Activated CD4-positive, alpha-beta memory T cell treated with anti-CD3 and anti-CD28 coated beads for 36 hours (primary cell): Measurements from ENCODE around the gene HLA-DQA1. TPM values are rescaled to one million over a fixed set of nuclear protein-coding genes. Genes with fewer than 3 reads are reported as not detected.
A peak's percentile ranks its signal among the peaks of the same experiment; 100 is the strongest.
"Not testable (repeated sequence)": the region's sequence is repeated elsewhere in the genome, so short reads cannot be mapped to it uniquely, and the experiment has no call there.

Experiments
- CTCF ChIA-PET: fragments of 350-600 bp; sonication (Branson Sonifier 250); formaldehyde crosslinking; loops from one replicate; lab custom pipeline; 2021; ENCODE audit warnings: antibody characterized with exemption, inconsistent platforms; lab: Charles Lee
- POLR2A ChIA-PET: fragments of 350-600 bp; sonication (Branson Sonifier 250); formaldehyde crosslinking; loops from one replicate; lab custom pipeline; 2021; ENCODE audit warnings: antibody characterized with exemption; lab: Charles Lee
- DNase-seq: peaks from one replicate; pipeline ENCODE4 v3.0.0-alpha.2; 2020
- H3K27ac Mint-ChIP-seq: one replicate; pipeline ENCODE4 v1.8.0; 2021; ENCODE audit warnings: mixed read lengths
- H3K27me3 Mint-ChIP-seq: one replicate; pipeline ENCODE4 v1.8.0; 2021; ENCODE audit warnings: mixed read lengths
- H3K36me3 Mint-ChIP-seq: one replicate; pipeline ENCODE4 v1.8.0; 2021; ENCODE audit warnings: mixed read lengths
- H3K4me1 Mint-ChIP-seq: one replicate; pipeline ENCODE4 v1.8.0; 2021; ENCODE audit warnings: low read depth, mixed read lengths
- H3K4me3 Mint-ChIP-seq: one replicate; pipeline ENCODE4 v1.8.0; 2021; ENCODE audit warnings: mild to moderate bottlenecking, mixed read lengths
- H3K9me3 Mint-ChIP-seq: one replicate; pipeline ENCODE4 v1.8.0; 2021; ENCODE audit warnings: mixed read lengths
- intact Hi-C: fragments of 100-400 bp; cut with micrococcal nuclease; formaldehyde crosslinking; loops from one replicate; pipeline ENCODE4 v1.15.1; 2023
- total RNA-seq, 2 experiments: library from RNA; stranded (reverse); gene quantifications; one replicate each; pipeline ENCODE4 v1.2.3, GENCODE V29; 2021

HLA-DQA1 gene
- total RNA-seq: 1 to 10 TPM in 1 of 2 experiments, under 1 TPM in 1; 0.97 to 1.4 TPM

- Mint-ChIP-seq H3K27me3 (no peaks in the 10 kb centered on the region), H3K27ac (no peak within 1 kb of the TSS), H3K9me3 (no peaks in the 10 kb centered on the region), H3K4me1 (peaks cover 11% of the 10 kb centered on the region), H3K4me3 (no peak within 1 kb of the TSS), H3K36me3 (no peaks in the 10 kb centered on the region)
- CTCF ChIA-PET: interaction anchor here (1.0 kb wide), 1 partner anchor 21 kb away, joined by 3 read pairs; no protein-coding TSS in a partner anchor
- intact Hi-C loops: no loop called here
- no peak for DNase-seq
- POLR2A ChIA-PET: no interaction called here
Measured at GRCh38 chr6:32637219-32637880, at the start of gene HLA-DQA1. Gene HLA-DQA1 (plus strand): TSS chr6:32637406. CDS start chr6:32637459, 53 bp downstream.

- H3K36me3 Mint-ChIP-seq: no peaks in the 10 kb centered on the region
- ChIA-PET POLR2A (no interaction called here), CTCF (no interaction called here)
- no peak overlapping the region for H3K27ac Mint-ChIP-seq
- H3K9me3 Mint-ChIP-seq: no peaks in the 10 kb centered on the region
- intact Hi-C loops: no loop called here
- H3K4me3 Mint-ChIP-seq: peak overlapping the region; percentile 5
- H3K27me3 Mint-ChIP-seq: peaks cover 3% of the 10 kb centered on the region
- no peak for DNase-seq
- H3K4me1 Mint-ChIP-seq: peaks cover 2% of the 10 kb centered on the region
Measured at GRCh38 chr6:32588156-32588555, 49.0 kb upstream of the HLA-DQA1 start.

- H3K27ac Mint-ChIP-seq: no peak within 1 kb of the TSS
- POLR2A ChIA-PET: no interaction called here
- intact Hi-C loops: no loop called here
- DNase-seq: peak; percentile 15
- H3K9me3 Mint-ChIP-seq: no peaks in the 10 kb centered on the region
- CTCF ChIA-PET: interaction anchor here (1.0 kb wide), 1 partner anchor 32 kb away, joined by 3 read pairs; no protein-coding TSS in a partner anchor
- H3K27me3 Mint-ChIP-seq: peaks cover 3% of the 10 kb centered on the region
- H3K4me1 Mint-ChIP-seq: peaks cover 2% of the 10 kb centered on the region
- H3K36me3 Mint-ChIP-seq: no peaks in the 10 kb centered on the region
- peak within 1 kb of the TSS; percentile 57 for H3K4me3 Mint-ChIP-seq
Measured at GRCh38 chr6:32589596-32590449, 47.4 kb upstream of the HLA-DQA1 start, which contains the start of gene HLA-DRB1. Gene HLA-DRB1 (minus strand): TSS chr6:32589848. CDS start chr6:32589742, 106 bp downstream.

- H3K27ac Mint-ChIP-seq, H3K4me1 Mint-ChIP-seq, DNase-seq, intact Hi-C loops, H3K9me3 Mint-ChIP-seq, H3K27me3 Mint-ChIP-seq, POLR2A ChIA-PET, CTCF ChIA-PET, H3K4me3 Mint-ChIP-seq, H3K36me3 Mint-ChIP-seq: not testable (repeated sequence)
Measured at GRCh38 chr6:32590713-32591112, 46.5 kb upstream of the HLA-DQA1 start.

GRCh38 chr6:32597024-32597423 is 40.2 kb upstream of the HLA-DQA1 start:
- intact Hi-C loops: no loop called here
- H3K4me3 Mint-ChIP-seq: no peak overlapping the region
- H3K27ac Mint-ChIP-seq: no peak overlapping the region
- ChIA-PET POLR2A (interaction anchor here (0.6 kb wide), 1 partner anchor 499 kb away, joined by 4 read pairs; no protein-coding TSS in a partner anchor), CTCF (no interaction called here)
- H3K36me3 Mint-ChIP-seq: no peaks in the 10 kb centered on the region
- no peak for DNase-seq
- no peaks in the 10 kb centered on the region for H3K27me3 Mint-ChIP-seq
- H3K9me3 Mint-ChIP-seq: no peaks in the 10 kb centered on the region
- no peaks in the 10 kb centered on the region for H3K4me1 Mint-ChIP-seq

GRCh38 chr6:32602383-32602782 is 34.8 kb upstream of the HLA-DQA1 start:
- Mint-ChIP-seq H3K4me1 (peaks cover 12% of the 10 kb centered on the region), H3K4me3 (no peak overlapping the region), H3K36me3 (no peaks in the 10 kb centered on the region), H3K27me3 (no peaks in the 10 kb centered on the region), H3K9me3 (no peaks in the 10 kb centered on the region), H3K27ac (no peak overlapping the region)
- intact Hi-C loops: no loop called here
- ChIA-PET CTCF (no interaction called here), POLR2A (no interaction called here)
- no peak for DNase-seq

GRCh38 chr6:32603222-32603621 is 34.0 kb upstream of the HLA-DQA1 start:
- intact Hi-C loops: no loop called here
- CTCF ChIA-PET: no interaction called here

GRCh38 chr6:32603888-32604287 is 33.3 kb upstream of the HLA-DQA1 start:
- Mint-ChIP-seq H3K4me3 (no peak overlapping the region), H3K27me3 (no peaks in the 10 kb centered on the region), H3K36me3 (no peaks in the 10 kb centered on the region), H3K9me3 (no peaks in the 10 kb centered on the region), H3K4me1 (peaks cover 18% of the 10 kb centered on the region), H3K27ac (no peak overlapping the region)
- intact Hi-C loops: no loop called here
- DNase-seq: no peak
- POLR2A ChIA-PET: interaction anchor here (0.6 kb wide), 2 partner anchors 18 to 500 kb away, joined by 4 to 6 read pairs; no protein-coding TSS in a partner anchor
- CTCF ChIA-PET: no interaction called here

More at GRCh38 chr6:32603222-32603621, 34.0 kb upstream of the HLA-DQA1 start:
- POLR2A ChIA-PET: no interaction called here
- no peaks in the 10 kb centered on the region for H3K27me3 Mint-ChIP-seq
- H3K4me1 Mint-ChIP-seq: peaks cover 15% of the 10 kb centered on the region
- no peak for DNase-seq
- H3K9me3 Mint-ChIP-seq: no peaks in the 10 kb centered on the region
- no peak overlapping the region for H3K4me3 Mint-ChIP-seq
- H3K27ac Mint-ChIP-seq: no peak overlapping the region
- no peaks in the 10 kb centered on the region for H3K36me3 Mint-ChIP-seq

GRCh38 chr6:32604434-32604877 is 32.8 kb upstream of the HLA-DQA1 start:
- intact Hi-C loops: no loop called here
- DNase-seq: no peak
- no peak overlapping the region for H3K4me3 Mint-ChIP-seq
- H3K27me3 Mint-ChIP-seq: no peaks in the 10 kb centered on the region
- POLR2A ChIA-PET: interaction anchor here (0.6 kb wide), 1 partner anchor 500 kb away, joined by 6 read pairs; no protein-coding TSS in a partner anchor
- no peaks in the 10 kb centered on the region for H3K36me3 Mint-ChIP-seq
- H3K27ac Mint-ChIP-seq: no peak overlapping the region
- CTCF ChIA-PET: no interaction called here
- peaks cover 18% of the 10 kb centered on the region for H3K4me1 Mint-ChIP-seq
- no peaks in the 10 kb centered on the region for H3K9me3 Mint-ChIP-seq

GRCh38 chr6:32607263-32607987 is 29.8 kb upstream of the HLA-DQA1 start:
- Mint-ChIP-seq H3K4me1 (peaks cover 24% of the 10 kb centered on the region), H3K4me3 (no peak overlapping the region), H3K27me3 (no peaks in the 10 kb centered on the region), H3K36me3 (no peaks in the 10 kb centered on the region), H3K27ac (no peak overlapping the region), H3K9me3 (no peaks in the 10 kb centered on the region)
- CTCF ChIA-PET: no interaction called here
- no peak for DNase-seq
- intact Hi-C loops: no loop called here
- POLR2A ChIA-PET: no interaction called here

GRCh38 chr6:32607988-32608298 is 29.3 kb upstream of the HLA-DQA1 start:
- no peak for DNase-seq
- no peaks in the 10 kb centered on the region for H3K27me3 Mint-ChIP-seq
- intact Hi-C loops: no loop called here
- peaks cover 24% of the 10 kb centered on the region for H3K4me1 Mint-ChIP-seq
- ChIA-PET CTCF (no interaction called here), POLR2A (no interaction called here)
- H3K27ac Mint-ChIP-seq: no peak overlapping the region
- no peak overlapping the region for H3K4me3 Mint-ChIP-seq
- H3K36me3 Mint-ChIP-seq: no peaks in the 10 kb centered on the region
- no peaks in the 10 kb centered on the region for H3K9me3 Mint-ChIP-seq

GRCh38 chr6:32608362-32608761 is 28.8 kb upstream of the HLA-DQA1 start:
- ChIA-PET POLR2A (no interaction called here), CTCF (no interaction called here)
- no peak overlapping the region for H3K4me3 Mint-ChIP-seq
- H3K9me3 Mint-ChIP-seq: no peaks in the 10 kb centered on the region
- H3K27me3 Mint-ChIP-seq: no peaks in the 10 kb centered on the region
- no peak for DNase-seq
- H3K27ac Mint-ChIP-seq: no peak overlapping the region
- intact Hi-C loops: no loop called here
- peaks cover 22% of the 10 kb centered on the region for H3K4me1 Mint-ChIP-seq
- no peaks in the 10 kb centered on the region for H3K36me3 Mint-ChIP-seq
